ENCODE data around the gene OR6A2. TPM values are rescaled to one million over a fixed set of nuclear protein-coding genes. Genes with fewer than 3 reads are reported as not detected.

OR6A2 gene
- total and polyA plus RNA-seq, 2 of the 8 experiments (the other 6 are each of a cell fraction or from before 2014, with no cell fraction given) = 0.14 to 0.20 TPM

GRCh38 chr11:6824136-6824823 lies 24.8 kb upstream of the OR6A2 start (continued):
- no peak for TF ChIP-seq EZH2 (IDR thresholded peaks at IDR 0.05; ENCODE audit: low read depth, low read length, severe bottlenecking)
- TF ChIP-seq RBBP5 (IDR thresholded peaks at IDR 0.05; ENCODE audit: borderline replicate concordance, low read depth, low read length) = no peak
- no peak for TF ChIP-seq ATF2 (IDR thresholded peaks at IDR 0.05; ENCODE audit: low read length)
- no peak for TF ChIP-seq TBP (IDR thresholded peaks at IDR 0.05; ENCODE audit: low read depth, low read length)

Measured in H1 (cell line).